NCI-H446 treated with DMSO at 0.1 percent for 48 hours (cell line): ENCODE measurements around the gene CADM2.

ENCODE experiments used
- DNase-seq: peaks from one replicate; lab custom pipeline; 2025; lab: John Stamatoyannopoulos, UW

CADM2 gene

DNA sequence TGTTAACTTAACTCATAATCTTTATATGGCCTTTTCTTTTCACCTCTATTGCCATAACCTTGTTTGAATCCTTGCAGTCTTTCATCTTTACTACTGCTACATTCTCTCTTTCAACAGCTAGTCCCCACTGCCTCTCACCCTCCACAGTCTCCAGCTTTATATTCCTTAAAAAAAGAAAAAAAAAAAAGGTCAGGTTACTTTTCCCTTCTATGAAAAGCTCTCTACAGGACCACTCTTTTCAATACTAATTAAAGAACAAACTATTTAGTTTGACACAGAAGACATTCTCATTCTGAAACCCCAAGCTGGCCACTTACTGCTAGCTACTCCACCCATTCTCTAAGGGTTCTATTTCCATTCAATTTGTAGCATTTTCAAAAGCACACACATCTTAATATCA, 25.6 kb downstream of the CADM2 start:
- DNase-seq = no peak

DNA sequence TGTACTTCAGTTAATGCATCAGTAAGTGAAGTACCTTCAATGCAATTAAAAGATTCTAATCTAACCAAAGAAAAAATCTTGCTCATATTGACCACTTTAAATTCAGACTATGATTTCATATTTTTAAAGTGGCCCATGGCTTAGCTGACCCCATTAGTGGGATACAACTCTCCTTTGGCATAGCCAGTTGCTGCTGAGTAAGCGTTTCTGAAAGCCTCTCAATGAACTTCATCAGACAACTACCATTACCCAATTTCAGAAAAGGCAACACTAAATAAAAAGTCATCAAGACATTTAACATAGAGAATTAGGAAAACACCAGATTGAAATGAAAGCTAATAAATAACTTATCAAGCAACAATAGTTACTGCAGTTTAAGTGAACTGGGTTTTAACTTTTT, 27.0 kb downstream of the CADM2 start:
- DNase-seq = no peak

DNA sequence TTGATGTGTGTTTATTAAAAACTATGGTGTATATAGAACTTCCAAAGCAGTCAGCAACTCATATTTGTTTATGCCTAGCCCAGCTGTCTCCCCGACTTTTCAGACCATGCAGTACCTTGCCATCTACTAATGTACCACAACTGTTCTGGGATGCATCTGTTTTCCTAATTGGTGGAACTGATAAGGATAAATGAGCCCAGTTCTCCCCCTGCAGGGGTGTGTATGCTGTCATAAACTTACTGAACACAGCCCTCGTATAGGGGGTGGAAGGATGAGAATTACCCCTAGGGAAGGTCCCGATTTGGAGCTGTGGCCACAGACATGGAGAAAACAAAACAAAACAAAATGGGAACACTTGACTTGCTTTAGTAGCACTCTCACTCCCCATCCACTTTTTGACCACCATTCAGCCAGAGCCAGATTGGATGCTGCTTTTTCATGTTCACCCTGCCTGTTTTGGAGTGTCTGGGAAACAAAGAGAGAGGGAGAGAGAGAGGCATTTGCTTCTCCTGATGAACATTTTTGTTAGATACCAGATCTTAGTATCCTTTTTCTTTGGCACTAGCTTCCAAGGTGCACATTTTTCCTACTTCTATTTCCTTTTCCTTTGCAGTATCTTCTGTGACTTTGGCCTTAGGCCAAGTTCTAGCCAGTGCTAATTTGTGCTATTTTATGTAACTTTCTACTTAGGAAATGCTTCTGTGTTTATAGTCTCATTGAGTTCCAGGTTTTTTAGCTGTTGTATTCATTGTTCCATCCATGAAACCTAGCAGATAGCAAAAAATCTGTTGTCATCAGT, 29.1 kb downstream of the CADM2 start:
- no peak for DNase-seq

DNA sequence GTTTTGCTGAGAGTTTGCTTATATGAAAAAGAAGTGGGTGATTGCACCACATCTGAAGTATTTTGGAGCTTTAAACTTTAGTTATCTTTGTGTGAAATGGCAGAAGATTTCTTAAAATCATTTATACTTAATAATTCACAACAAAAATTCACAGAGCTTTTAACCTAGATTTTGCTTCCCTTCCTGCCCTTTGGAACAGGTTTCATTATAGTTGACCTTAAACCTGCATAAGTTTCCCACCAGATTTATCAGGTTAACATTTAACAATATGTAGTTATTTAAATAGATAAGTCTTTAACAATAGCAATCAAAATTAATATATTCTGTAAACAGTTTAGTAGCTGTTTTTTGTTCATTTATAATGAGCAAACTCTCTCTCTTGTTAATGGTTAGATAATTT, 30.3 kb downstream of the CADM2 start:
- DNase-seq = no peak

DNA sequence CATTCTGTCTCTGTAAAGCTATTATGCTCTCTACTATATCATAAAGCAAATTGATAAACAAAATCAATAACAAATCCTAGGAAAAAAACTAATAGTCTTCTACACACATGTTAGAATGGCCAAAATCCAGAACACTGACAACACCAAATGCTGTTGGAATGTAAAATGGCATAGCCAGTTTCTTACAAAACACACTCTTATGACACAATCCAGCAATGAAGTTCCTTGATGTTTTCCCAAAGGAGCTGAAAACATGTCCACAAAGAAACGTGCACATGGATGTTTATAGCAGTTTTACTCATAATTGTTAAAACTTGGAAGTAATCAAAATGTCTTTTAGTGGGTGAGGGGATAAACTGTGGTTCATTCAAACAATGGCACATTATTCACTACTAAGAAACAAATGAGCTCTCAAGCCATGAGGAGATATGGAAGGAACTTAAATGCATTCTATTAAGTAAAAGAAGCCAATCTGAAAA, 32.7 kb downstream of the CADM2 start:
- DNase-seq = no peak

DNA sequence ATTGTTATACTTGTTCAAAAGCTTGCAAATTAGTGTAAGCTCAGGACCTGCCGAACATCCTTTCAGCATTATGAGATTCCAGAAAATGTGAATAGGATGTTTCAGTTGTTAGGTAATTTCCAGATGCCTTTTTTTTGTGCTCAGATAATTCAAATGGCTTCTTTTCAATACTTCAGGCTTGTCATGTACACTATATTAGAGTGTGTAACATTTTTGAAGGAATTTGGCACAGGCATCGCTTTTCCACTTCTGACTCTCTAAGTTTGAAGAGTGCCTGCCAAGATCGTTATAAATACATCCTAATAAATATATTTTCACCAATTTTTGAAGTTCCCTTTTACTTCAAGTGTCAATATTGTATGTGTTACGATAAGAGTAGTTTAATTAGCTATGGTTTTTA, 35.2 kb downstream of the CADM2 start:
- no peak for DNase-seq

DNA sequence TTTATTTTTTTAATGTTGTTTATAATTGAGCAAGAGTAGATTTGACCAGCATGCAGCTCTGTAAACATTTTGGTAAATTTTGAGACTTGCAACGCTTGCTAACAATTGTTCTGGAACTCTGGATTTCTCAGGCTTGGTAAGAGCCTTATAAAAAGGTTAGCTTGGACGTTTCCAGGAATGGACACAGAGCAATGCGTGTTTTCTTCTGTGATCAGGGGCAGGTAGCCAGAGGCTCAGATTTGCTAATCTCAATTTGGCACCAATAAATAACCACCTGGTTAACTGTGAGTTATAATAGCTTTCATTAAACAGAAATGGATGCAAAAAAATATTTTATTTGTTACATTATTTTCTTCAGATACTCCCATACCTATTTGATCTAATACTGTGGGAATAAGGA, 39.8 kb downstream of the CADM2 start:
- no peak for DNase-seq

DNA sequence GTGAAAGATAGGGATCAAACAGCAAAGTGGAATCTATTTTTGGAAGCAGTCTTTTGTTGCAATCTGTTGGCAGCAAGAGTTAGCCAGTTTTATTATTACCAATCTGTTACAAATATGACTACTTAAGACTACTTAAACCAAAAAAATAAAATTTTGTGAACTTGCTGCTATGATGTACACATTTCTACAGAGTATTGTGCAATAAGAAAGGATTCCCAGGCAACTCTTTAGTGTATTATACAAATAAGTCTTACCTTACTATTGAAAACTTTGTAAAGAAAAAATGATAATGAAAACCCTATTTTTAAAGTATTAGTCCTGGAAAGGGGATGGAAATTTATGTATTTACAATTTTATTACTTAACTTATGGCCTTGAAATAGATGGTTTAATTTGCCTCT, 44.7 kb downstream of the CADM2 start:
- DNase-seq = no peak

DNA sequence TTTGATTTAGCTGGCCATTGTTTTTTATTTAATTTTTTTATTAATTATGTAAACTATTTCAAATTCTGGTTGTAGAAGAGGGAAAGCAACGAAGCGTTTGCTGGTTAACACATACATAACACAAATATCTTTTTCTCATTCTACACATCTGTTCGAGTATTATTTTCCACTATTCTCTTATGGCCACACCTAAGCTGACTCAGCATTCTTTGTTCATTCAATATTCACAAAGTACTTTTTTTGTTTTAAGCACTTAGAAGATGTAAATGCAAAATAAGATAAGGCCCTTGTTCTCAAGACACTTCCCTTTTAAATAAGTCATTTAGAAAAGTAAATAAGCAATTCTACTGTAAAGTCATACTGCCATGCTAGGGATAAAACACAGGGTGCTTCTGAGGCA, 45.4 kb downstream of the CADM2 start:
- DNase-seq = no peak

DNA sequence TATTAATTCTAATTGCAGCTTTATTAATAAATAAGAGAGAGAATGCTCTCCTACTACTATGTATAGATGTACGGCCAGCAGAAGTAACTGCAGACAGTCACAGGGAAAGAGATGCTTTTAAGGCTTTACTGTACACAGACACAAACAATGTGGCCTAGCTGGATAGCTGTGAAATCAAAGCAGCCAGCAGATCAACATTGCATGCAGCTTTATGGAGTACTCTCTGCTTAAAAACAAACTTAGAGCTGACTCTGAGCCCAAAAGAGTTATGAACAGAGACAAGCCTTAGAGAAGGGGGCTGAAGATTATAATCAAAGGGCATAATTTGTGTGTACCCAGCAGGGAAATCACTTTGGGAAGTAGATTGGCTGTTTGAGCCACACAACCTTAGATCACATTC, 47.2 kb downstream of the CADM2 start:
- DNase-seq = no peak

DNA sequence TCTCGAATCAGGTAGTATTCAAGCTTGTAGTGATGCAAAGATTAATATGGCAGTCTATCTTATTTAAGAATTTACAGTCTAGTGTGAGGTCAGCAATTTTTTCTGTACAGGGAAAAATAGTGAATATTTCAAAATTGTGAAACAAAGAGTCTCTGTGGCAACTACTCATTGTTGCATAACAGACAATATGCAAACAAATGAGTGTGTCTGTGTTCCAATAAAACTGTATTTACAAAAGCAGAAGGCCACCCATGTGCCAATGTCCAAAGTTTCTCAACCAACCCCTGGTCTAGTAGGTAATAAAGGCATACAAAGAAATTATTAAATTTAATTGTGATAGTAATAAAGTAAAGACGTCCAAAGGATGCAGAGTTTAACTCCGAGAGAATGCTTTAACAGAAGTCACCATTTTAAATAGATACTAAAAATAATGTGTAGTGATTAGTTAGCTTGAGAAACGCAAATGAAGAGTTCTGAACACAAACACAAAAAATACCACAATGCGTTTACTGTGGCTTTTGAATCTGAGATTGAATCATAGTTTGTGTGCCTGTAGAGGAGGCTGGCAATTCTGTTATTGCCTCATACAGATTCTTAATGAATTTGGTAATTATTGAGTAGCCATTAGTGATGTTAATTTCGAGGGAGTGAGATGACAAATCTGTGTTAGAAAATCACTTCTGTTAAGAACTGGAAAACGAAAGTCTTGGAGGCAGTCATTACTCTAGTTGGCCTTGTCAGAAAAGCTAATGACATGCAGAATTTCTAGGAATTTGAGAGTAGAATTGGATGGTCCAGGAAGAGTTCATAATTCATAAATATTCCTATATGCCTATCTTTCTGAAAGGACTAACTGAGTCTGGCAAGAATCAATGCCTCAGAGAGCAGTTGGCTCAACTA, 48.7 kb downstream of the CADM2 start:
- DNase-seq = no peak

DNA sequence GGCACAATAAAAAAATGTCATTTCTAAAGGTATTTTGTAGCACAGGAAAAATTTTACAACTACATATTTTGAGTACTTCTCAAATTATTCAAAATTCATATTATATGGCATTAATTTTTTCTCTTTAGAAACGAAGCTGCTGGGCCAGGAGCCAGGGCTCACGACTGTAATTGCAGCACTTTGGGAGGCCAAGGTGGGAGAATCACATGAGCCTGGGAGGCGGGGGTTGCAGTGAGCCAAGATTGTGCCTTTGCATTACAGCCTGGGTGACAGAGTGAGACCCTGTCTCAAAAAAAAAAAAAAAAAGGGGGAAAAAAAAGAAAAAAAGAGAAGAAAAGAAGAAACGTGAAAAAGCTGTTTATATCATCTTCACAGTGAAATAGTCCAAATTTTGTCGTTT, 62.0 kb downstream of the CADM2 start:
- no peak for DNase-seq

DNA sequence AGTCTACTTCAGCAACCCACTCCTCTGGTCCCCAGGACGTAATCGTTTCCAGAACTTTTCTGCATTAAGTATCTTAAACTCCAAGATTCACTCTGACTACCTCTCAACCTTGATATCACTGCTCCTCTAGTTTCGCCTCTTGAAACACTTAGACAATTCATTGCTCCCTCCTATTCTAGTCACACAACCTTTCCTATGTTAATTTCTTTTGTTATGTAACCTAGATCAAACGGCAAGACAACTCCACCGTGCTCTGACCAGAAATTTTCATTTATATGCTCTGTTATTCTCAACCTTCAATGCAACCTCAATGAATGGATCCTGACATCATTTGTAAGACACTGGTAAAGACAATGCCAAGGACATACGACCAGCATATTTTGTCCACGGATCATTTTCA, 71.3 kb downstream of the CADM2 start:
- DNase-seq = no peak

DNA sequence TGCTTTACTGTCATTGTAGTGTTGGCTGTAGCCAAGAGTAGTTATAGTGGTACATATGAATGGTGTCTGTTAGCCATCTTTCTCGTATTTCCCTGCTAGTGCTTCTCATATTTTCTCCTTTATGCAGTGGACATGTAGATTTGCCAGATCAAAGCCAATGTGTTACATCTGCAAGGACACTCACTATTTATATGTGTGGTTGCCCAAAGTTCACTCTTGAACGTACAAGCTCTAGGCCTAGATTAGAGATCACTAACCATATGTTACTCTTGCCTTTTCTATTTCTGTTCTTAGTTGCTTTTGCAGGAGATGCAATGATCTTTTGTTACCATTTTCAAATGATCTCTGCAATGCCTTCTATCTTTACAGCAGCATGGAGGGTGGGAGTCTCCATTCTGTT, 78.4 kb downstream of the CADM2 start:
- DNase-seq = no peak

DNA sequence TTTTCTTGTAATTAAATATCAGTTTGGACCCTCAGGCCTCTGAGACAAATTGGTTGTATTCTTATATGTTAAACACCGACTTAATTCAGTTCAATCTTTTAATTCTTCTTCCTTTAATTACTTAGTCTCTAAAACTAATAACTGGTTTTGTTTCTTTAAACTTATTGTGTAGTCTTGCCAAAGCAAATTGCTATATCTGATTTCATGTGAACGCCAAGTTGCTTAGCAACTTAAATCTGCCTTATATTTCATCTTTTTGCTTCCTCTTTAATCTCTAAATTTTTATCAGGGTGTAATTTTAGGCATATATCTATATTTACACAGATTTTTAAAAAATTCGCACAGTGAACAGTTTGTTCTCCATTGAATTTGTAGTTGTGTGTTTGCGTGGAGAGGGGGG, 82.2 kb downstream of the CADM2 start:
- no peak for DNase-seq

DNA sequence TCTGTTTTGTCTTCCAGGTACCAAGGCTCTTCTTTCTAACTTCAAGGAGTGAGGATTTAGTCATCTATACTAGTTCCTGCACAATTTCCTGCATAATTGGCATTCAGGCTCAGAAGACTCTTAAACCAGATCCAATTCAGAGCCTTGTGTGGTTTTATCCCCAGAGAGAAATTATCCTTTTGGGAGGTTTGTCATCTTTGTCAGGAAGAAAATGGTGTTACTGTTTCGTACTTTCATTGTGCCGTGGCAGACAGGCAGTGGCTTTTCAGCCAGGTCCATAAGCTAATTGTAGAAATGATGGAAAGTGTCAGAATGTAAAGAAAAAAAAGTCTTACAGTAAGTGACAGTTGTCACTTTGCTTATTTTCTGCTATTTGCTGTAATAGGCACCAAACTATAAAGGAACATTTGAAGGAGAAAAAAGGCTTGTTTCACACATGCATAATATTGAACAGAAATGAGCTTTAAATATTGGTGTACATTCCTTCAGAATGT, 82.8 kb downstream of the CADM2 start:
- no peak for DNase-seq

DNA sequence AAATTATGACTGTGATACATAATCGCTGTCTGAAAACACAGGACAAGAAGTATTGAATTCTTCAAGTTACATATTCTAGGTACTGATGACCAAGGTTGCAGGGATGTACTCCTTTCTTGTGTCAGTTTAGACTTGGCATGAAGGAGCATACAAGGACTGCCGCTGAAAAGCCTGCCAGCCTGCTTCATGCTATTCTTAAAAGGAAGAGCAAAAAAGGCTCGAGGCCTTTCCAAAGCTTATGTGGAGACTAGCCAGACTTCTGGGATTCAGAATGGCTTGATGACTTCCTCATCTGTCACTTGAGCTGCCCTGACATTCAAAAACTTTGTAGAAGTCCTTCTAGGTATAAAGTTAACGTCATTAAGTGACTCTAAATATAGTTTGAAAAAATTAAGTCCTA, 92.0 kb downstream of the CADM2 start:
- no peak for DNase-seq

DNA sequence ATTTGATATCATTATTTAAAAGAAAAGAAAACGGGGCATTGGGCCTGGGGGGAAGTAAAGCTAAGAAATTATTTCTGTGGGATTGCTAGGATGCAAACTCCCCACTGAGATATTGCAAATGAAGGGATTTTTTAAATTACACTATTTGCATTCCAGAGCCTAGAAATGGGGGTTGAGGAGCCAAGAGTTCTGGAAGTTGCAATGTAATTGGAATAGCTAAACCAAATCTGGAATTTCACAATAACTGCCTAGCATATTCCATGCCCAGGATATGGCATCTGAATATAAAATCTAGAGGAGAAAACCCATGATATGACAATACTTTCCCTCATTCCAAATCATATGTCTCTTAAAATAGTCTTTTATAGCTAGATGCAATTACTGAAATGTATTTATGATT, 93.0 kb downstream of the CADM2 start:
- no peak for DNase-seq

DNA sequence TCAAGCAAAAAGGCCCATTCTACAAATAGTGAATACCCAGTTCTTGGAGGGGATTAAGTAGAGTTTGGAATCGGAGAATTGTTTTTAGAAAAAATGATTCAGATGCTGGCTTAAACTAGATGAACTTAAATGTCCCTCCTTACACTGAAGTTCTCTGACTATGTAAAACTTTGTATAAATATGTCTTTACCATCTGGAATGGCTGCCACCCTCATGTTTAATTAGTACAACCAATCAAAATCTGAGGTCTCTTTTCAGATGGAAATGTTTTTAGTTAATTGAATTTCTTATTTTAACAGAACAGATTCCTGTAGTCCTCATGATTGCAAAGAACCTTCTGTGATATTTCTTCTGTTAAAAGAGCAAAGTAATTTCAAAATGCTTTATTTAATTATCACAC, 94.8 kb downstream of the CADM2 start:
- no peak for DNase-seq

DNA sequence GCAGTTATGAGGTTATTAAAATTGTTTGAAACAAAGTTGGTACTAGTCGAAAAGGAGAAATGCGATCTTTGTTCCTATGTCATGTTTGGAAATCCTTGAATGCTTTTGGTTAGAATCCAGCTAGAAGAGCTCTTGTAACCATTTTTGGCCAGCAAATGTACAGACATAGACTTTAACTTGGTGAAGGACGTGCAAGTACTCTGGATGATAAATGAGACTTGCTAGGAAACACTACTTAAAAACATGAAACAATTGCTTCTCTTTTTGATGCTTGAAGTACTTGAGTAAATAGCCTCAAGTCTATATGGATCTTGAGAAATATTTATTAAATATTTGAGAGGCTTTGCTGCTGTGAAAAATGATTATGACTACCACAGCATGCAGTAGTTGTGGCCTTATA, 95.8 kb downstream of the CADM2 start:
- DNase-seq = no peak

DNA sequence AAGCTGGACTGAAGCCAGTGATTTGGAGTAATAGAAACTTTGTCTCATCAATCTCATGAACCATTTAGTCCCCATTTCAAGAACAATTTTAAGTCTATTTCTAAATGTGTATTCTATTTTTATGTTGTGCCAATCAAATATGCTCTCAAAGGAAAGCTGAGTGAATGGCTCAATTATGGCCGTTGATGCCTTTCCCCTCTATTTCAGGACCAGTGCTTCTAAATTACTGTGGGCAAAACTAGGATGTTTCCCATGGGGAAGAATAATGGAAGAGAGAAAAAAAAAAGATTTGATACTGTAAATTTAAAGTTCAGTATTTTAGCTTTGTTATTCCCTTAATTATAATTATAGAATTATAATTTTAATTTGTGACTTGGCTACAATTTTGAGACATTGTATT, 110.1 kb downstream of the CADM2 start:
- DNase-seq = no peak

DNA sequence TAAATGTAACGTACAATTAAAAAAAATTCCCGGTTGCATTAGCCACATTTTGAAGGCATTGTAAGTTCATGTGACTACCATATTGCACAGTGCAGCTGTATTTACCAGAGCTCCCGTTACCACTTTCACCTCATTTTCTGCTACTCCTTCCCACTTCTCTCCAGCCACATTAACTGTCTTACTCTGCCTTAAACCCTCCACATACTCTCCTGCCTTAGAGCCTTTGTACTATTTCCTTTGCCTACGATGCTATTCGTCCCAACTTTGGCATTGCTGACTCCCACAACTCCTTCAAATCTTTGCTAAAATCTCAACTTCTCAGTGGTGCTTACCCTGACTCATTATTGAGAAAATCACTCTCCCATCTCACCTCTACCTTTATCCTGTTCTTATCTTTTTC, 115.2 kb downstream of the CADM2 start:
- DNase-seq = no peak

DNA sequence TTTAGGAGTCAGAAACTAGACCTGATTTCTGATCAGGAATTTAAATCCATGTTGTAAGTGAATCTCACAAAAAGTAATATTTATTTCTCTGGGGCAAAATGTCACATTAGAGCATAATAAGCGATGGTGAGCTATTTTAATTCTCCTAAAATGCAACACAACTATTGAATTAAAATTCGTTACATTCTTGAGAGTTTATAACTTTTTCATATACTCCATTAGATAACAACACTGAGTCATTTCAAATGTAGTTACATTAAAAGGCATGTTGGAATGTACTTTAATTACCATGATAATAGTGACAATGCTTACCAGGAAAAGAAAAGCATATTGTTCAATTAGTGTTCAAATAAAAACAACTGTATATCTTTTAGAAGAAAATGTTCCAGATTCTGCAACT, 116.9 kb downstream of the CADM2 start:
- no peak for DNase-seq
